Measurements from ENCODE around the gene RLIM.

RLIM gene

DNA sequence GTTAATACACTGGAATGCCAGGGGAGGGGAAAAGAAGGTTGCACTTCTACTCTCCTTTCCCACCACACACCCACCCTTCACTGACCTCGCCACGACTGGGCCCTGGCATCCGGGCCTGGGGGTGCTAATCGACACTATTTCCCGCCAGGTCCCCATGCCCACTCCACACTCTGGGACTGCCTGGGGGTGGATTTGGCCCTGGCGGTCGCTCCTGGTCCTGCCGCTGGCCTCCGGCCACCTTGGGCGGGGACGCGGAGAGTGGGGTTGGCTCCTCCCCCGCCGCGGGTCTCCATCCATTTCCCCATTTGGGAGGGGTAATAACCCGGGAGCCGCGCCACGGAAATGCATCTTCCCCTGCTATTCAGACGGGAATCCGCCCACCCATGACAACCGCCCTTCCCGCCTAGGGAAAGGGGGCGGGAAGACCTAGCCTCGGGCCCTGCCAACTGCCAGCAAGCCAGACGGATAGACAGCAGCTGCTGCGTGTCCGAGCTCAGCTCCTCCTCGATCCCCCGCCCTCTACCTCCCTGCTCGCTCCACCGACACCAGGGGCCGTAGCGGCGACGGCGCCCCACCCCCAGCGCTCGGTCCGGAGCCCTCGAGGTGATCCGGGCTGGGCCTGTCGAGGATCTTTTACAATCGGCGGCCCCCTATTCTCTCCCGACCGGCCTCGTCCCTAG, 78.1 kb downstream of the RLIM start:
- peak; percentile 24 for DNase-seq

DNA sequence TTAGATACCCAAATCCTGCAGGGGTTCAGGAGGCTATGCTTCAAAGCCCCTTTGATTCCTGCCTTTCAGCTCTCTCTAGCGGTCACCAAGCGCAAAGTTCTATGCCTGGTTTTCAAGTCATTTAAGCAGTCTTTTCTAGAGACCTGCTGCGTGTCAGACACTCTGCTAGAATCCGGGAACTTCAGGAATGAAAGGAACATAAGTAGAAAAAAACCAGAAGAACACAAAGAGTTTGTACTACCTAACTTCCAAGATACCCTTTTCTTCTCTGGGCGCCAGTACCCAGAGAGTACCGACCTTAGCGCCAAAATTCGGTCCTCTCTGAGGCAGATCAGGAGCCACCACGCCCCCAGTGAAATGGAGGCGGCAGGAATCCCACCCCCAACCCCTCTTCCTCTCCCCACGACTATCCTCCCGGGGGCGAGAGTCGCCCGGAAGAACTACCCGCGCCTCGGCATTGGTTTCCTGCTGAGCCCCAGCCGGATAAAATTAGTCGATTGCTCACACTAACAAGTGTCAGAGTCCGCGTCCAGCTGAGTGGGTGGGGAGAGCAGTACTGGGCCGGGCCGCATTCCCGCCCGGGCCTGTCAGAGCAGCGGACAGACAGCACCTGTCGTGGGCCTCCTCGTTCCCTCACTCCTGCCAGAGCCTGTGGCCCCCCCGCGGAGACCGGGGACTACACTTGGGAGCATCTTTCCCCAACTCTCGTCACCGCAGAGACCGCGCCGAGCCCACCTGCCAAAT, 78.8 kb downstream of the RLIM start:
- DNase-seq, result peak; percentile 17
